ENCODE data around the gene HCRTR1. TPM values are rescaled to one million over a fixed set of nuclear protein-coding genes. Genes with fewer than 3 reads are reported as not detected.
A peak's percentile ranks its signal among the peaks of the same experiment; 100 is the strongest.

Gene HCRTR1
- total and polyA plus RNA-seq, 8 donors, result not detected

- peaks cover 0 to 9% (median 6%) of the 10 kb centered on the region in 4 donors for H3K36me3 ChIP-seq
- 46 to 58% (median 52%) methylated on average over 11 of the region's 11 CpGs for WGBS, 5 donors
- H3K9me3 ChIP-seq, result no peaks in the 10 kb centered on the region
- TF ChIP-seq POLR2A (IDR thresholded peaks at IDR 0.05) (no peak), POLR2AphosphoS5 (IDR thresholded peaks at IDR 0.05) (peak in 1 of 3 donors; percentile 35)
- peak in 1 of 2 donors; percentile 84 for DNase-seq
- peak overlapping the region in 2 of 5 donors; percentile 8 to 57 for H3K27ac ChIP-seq
- no peak overlapping the region for H3K4me3 ChIP-seq
- H3K4me1 ChIP-seq, result peaks cover 24 to 43% (median 30%) of the 10 kb centered on the region in 4 donors
- intact Hi-C loops (cut with DNase I; ENCODE audit: low total_unique reads), result no loop called here
- H3K27me3 ChIP-seq, result peaks cover 0 to 6% (median 2%) of the 10 kb centered on the region in 3 donors
These were observed 25.9 kb upstream of the HCRTR1 start for GRCh38 chr1:31591425-31592093.

- Histone ChIP-seq H3K4me1 (peaks cover 24 to 37% (median 27%) of the 10 kb centered on the region in 4 donors), H3K9me3 (no peaks in the 10 kb centered on the region), H3K27ac (peak overlapping the region in 3 of 5 donors; percentile 8 to 57 (median 29)), H3K4me3 (no peak overlapping the region), H3K27me3 (peaks cover 0 to 6% (median 2%) of the 10 kb centered on the region in 3 donors), H3K36me3 (peaks cover 0 to 3% (median under 1%) of the 10 kb centered on the region in 4 donors)
- intact Hi-C loops (cut with DNase I; ENCODE audit: low total_unique reads), result no loop called here
- no peak for DNase-seq
- TF ChIP-seq POLR2AphosphoS5 (IDR thresholded peaks at IDR 0.05) (no peak), POLR2A (IDR thresholded peaks at IDR 0.05) (no peak), EP300 (IDR thresholded peaks at IDR 0.05) (no peak), CTCF (IDR thresholded peaks at IDR 0.05) (no peak)
These were observed 25.4 kb upstream of the HCRTR1 start for GRCh38 chr1:31592132-31592531.

- intact Hi-C loops (cut with DNase I; ENCODE audit: low total_unique reads), result no loop called here
- DNase-seq, result no peak
- no peaks in the 10 kb centered on the region for H3K9me3 ChIP-seq
- H3K36me3 ChIP-seq, result no peaks in the 10 kb centered on the region
- no peak for TF ChIP-seq EP300 (IDR thresholded peaks at IDR 0.05)
- no peak for TF ChIP-seq POLR2A (IDR thresholded peaks at IDR 0.05)
- no peak for TF ChIP-seq CTCF (IDR thresholded peaks at IDR 0.05)
- TF ChIP-seq POLR2AphosphoS5 (IDR thresholded peaks at IDR 0.05), result no peak
- H3K4me3 ChIP-seq, result no peak overlapping the region
- H3K4me1 ChIP-seq, result peaks cover 13 to 27% (median 17%) of the 10 kb centered on the region in 4 donors
- peaks cover 0 to 6% (median 2%) of the 10 kb centered on the region in 3 donors for H3K27me3 ChIP-seq
- H3K27ac ChIP-seq, result no peak overlapping the region
- 79 to 91% (median 84%) methylated on average over 5 of the region's 5 CpGs for WGBS, 5 donors
These were observed 24.3 kb upstream of the HCRTR1 start for GRCh38 chr1:31593136-31593665.

GRCh38 chr1:31593770-31594632, 23.5 kb upstream of the HCRTR1 start:
- no peak overlapping the region for H3K27ac ChIP-seq
- 33 to 47% (median 42%) methylated on average over 8 to 10 of the region's 10 CpGs for WGBS, 5 donors
- peaks cover 5 to 19% (median 11%) of the 10 kb centered on the region in 4 donors for H3K4me1 ChIP-seq
- intact Hi-C loops (cut with DNase I; ENCODE audit: low total_unique reads), result no loop called here
- H3K36me3 ChIP-seq, result no peaks in the 10 kb centered on the region
- no peak overlapping the region for H3K4me3 ChIP-seq
- H3K27me3 ChIP-seq, result peaks cover 0 to 2% (median under 1%) of the 10 kb centered on the region in 3 donors
- TF ChIP-seq EP300 (IDR thresholded peaks at IDR 0.05), result no peak
- no peak for TF ChIP-seq POLR2A (IDR thresholded peaks at IDR 0.05)
- peak in 1 of 3 donors; percentile 53 for TF ChIP-seq POLR2AphosphoS5 (IDR thresholded peaks at IDR 0.05)
- peak in 6 of 7 experiments; percentile 7 to 95 (median 81) for TF ChIP-seq CTCF (IDR thresholded peaks at IDR 0.05)
- H3K9me3 ChIP-seq, result no peaks in the 10 kb centered on the region
- DNase-seq, result peak; percentile 90 to 94
